HG03025 (cell line): ENCODE results near the gene MANSC4.

ENCODE experiments used
- ATAC-seq: cut with Tn5 transposase; IDR thresholded peaks from one replicate; pipeline ENCODE4 v1.9.1; 2021; ENCODE audit warnings: mild to moderate bottlenecking, moderate library complexity; ENCODE audit not compliant: unreplicated experiment, low FRiP score

Gene MANSC4

GRCh38 chr12:27779920-27780611, at the start of gene MANSC4, which contains the start of gene KLHL42:
Gene MANSC4 (minus strand): TSS chr12:27780236. CDS start chr12:27771276, 8,960 bp downstream.
Gene KLHL42 (plus strand): TSS chr12:27780233. CDS start chr12:27780331, 98 bp downstream.
- peak; percentile 77 for ATAC-seq

DNA sequence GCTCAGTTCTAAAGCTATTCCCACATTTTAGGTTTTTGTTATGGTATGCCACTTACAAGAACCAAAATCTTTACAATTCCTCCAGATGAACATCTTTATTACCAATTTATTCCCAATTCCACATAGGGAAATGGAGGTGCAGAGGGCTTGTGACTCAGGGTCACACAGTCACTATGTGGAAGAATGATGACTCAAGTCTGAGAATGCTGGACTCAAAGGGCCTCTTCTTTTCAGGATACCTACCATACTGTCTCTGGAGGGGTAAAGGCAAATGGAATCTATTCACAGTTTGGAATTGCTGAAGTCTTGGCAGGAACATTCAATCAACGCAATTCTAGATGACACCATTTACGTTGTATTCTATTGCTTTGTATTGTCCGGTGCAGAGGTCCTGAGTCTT, 48.2 kb upstream of the MANSC4 start:
- no peak for ATAC-seq

- ATAC-seq, result no peak
Observed at GRCh38 chr12:27826076-27826475, 46.0 kb upstream of the MANSC4 start.

- peak; percentile 65 for ATAC-seq
Observed at GRCh38 chr12:27824126-27824842, 44.2 kb upstream of the MANSC4 start.

DNA sequence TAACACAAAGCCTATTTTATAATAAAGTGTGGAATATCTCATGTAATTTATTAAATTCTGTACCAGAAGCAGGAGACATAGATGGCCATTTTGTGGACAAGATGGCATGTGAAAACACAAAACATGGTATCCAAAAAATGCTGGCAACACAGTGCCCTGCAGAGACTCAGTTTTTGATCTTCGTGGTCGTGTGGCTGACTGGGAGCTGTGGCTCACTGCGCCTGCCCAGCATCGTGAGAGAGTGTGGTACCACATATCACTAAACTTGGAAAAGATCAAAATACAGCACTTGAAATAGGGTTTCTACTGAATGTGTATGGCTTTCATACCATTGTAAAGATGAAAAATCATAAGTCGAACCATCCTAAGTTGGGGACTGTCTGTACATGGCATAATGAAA, 43.0 kb upstream of the MANSC4 start:
- ATAC-seq, result no peak

GRCh38 chr12:27822076-27822712, 42.2 kb upstream of the MANSC4 start:
- peak; percentile 55 for ATAC-seq

DNA sequence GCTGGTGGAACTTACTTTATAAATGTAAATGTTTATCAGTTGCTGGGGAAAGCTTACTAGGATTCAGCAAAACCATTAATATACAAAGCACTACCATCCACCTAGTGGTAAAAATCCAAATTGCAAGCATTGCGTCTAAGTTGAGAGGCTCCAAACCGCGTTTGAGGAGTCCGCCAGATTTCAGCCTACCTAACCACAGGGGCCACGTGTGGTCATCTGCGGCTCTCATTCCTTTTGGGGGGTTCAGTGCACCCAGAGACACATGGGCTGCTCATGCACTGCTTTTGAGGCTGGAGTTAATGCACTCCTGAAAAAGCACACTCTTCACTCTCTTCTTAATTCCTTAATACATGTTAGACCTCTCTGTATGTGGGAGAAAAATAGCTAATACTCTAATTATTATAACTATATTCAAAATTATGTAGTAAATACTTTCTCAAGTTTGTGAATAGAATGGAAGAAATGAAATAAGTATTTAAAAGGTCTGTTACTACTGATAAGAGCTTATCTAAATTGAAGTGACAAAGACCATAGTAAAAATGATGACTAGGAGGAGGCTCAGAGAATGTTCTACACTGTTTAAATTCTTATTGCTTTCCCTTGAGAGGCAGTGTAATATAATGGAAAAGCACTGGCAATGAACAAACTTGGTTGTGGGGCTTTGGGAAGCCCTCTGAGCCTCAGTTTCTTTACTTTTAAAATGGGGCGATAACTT, 41.4 kb upstream of the MANSC4 start:
- ATAC-seq, result no peak

DNA sequence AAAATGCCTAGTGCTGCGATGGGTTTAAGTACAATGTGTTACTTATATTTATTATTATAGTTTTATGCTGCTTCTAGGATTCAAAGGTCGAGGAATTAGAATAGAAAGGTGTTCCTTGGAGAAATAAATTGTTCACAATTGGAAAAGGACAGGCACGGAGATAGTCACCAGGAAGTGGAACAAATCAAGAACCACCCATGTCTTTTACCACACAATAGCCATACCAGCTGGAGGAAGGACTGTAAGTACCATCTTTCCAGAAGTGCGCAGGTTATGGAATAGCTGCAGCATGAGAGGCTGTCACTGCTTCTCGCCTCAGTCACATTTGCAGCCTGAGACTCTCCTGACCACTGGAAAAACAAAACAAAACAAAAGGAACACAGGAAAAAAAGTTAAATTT, 40.5 kb upstream of the MANSC4 start:
- ATAC-seq, result no peak

DNA sequence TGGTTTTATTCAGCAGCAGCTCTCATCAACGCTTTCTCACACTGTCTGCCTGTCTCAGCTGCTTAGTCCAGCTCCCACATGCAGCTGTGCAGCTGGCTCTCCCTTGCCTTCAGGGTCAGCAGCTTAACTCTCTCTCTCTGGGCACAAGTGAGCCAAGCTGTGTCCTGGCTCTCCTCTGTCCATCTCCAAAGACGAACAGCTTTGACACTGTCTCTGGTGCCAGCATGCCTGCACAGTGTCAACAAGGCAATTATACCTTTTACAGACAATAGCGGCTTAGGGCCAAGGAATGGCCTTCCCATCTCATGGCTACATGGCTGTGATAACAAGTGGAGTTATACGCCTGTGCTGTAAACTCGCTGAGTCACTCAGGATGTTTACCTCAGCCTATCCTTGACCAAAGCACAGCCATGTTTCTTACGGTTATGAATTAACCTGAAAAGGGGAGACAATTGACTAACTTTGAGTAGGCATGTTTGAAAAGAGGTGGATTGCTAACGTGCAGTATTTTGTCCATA, 38.4 kb upstream of the MANSC4 start:
- ATAC-seq, result no peak

DNA sequence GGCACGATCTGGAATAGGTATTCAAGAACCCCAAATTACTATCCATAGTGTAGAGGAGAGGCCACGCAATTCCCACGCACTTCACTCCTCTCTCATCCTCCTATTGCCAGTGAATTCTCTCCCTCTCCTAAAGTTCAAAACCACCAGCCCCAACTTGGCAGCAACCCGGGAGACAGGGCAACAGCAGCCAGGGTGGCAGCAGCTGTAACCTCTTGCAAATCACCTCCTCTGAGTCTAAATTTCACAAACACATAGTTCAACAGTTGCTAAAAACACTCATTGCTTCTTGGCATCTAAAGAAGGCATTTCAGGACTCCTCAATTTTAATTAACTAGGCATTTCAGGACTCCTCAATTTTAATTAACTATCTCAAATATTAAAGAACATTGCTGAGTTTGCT, 37.7 kb upstream of the MANSC4 start:
- no peak for ATAC-seq

- no peak for ATAC-seq
Observed at GRCh38 chr12:27814851-27815591, 35.0 kb upstream of the MANSC4 start.

GRCh38 chr12:27814411-27814810, 34.4 kb upstream of the MANSC4 start:
- no peak for ATAC-seq

DNA sequence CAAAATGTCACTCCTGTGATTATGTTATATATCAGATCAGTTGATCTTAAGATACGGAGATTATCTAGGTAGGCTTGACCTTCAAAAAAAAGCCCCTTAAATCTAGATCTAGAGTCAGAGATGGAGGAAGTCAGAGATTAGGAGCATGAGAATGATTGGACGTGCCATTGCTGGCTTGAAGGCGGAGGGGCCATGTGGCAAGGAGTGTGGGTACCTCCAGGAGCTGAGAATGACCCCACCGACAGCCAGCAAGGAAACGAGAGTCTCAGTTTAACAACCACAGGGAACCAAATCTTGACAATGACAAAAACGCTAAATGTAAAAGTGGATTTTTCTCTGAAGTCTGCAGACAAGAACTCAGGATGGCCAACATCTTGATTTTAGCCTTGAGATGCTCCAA, 32.5 kb upstream of the MANSC4 start:
- ATAC-seq, result no peak

DNA sequence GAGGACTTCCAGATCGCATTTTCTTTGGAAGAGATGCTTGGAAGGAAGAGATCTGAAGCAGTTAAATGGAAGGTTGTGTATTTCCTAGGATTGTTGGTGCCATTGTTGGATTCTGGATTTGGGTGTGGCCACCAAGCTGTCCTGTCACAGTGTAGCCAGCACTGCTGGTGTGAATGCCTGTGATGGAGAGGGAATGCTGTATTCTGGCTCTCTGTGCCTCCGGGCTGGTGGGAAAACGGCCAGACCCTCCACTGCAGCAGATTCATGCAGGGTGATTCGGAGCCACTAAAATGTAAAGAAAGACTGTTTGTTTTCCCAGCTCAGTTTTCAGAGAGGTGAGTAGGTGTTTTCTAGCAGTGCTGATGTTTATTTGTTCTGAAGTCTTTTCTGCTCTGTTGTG, 30.7 kb upstream of the MANSC4 start:
- no peak for ATAC-seq

DNA sequence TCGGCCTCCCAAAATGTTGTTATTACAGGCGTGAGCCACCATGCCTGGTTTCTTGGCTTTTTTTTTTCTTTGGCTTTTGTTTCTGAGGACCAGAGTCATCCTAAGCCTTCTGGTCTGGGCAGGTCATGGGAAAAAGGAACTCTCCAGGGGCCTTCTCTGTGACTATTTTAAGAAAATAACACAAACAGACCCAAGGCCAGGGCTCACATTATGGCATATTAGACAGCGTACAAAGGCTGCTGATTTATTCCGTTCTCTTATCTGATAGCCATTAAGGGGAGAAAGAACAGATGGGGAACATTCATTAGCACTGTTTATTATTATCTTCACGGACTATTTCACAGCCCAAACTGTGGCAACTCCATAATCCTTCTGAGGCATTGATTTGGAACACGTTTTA, 28.8 kb upstream of the MANSC4 start:
- ATAC-seq, result no peak

- no peak for ATAC-seq
Observed at GRCh38 chr12:27807063-27807703, 27.1 kb upstream of the MANSC4 start.

GRCh38 chr12:27806259-27806658, 26.2 kb upstream of the MANSC4 start:
- ATAC-seq, result no peak

- ATAC-seq, result no peak
Observed at GRCh38 chr12:27805238-27805637, 25.2 kb upstream of the MANSC4 start.

- no peak for ATAC-seq
Observed at GRCh38 chr12:27802936-27803335, 22.9 kb upstream of the MANSC4 start.

DNA sequence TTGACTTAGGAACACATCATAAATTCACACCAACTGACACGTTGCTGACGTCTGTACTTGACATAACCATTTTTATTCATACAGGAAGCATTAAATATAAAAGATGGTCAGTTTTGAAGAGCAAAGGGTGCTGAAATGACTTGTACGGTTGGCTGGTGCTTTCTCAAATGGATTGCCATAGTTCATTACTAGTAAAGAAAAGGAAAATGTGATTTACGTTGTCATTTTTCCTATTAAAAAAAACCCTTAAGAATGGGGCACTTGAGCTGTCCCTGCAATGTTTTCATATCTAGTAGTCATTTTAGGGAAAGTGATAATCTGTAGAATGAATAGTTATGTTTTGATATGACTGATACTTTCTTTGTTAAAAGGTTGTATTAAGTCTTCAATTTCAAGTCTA, 22.5 kb upstream of the MANSC4 start:
- no peak for ATAC-seq
